ENCODE data around the gene NGEF.
"Not testable (repeated sequence)": the region's sequence is repeated elsewhere in the genome, so short reads cannot be mapped to it uniquely, and the experiment has no call there.

NGEF gene, protein sequence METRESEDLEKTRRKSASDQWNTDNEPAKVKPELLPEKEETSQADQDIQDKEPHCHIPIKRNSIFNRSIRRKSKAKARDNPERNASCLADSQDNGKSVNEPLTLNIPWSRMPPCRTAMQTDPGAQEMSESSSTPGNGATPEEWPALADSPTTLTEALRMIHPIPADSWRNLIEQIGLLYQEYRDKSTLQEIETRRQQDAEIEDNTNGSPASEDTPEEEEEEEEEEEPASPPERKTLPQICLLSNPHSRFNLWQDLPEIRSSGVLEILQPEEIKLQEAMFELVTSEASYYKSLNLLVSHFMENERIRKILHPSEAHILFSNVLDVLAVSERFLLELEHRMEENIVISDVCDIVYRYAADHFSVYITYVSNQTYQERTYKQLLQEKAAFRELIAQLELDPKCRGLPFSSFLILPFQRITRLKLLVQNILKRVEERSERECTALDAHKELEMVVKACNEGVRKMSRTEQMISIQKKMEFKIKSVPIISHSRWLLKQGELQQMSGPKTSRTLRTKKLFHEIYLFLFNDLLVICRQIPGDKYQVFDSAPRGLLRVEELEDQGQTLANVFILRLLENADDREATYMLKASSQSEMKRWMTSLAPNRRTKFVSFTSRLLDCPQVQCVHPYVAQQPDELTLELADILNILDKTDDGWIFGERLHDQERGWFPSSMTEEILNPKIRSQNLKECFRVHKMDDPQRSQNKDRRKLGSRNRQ

DNA sequence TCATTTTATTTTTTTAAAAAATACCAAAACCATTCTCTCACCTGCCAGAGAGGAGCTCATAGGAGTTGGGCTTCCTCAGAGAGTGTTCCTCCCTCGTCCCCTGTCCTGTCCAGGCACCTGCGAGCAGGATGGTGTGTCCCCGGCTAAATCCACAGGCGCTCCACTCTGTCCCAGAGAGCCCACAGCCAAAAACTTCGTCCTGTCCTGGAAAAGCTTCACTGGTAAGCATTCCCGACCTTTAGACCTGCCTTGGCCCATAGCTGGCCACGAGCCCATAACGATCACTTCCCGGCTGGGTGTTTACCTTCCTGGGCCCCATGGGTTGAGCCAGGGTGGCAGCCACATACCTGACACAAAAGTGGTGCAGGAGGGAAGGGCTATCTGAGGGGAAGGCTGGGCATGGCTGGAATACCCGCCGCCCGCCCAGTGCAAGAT, at the start of gene NGEF:
Gene NGEF (minus strand): TSS at position 230 of the 435 bp plus-strand sequence. CDS start 38,366 bp downstream, outside the sequence.
- no peak for DNase-seq

DNA sequence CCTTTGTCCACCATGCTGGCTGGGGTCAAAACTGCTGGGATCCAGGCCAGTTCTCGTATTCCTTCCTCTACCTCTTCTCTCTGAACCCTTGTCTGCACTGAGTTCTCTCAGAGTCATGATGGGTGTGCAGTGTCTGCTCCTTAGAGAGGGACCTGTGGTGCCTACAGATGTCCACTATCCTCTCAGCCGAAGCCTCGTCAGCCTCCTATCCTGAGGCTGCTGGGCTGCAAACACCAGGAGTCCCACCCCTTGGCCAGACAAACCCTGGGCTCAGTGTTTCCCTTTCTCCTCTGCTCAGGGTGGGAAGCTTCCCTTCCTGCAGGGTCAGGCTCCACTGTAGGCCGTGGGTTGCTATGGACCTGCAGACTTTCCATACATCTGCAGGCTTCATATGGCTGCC, 49.4 kb upstream of the NGEF start:
- DNase-seq, result no peak

DNA sequence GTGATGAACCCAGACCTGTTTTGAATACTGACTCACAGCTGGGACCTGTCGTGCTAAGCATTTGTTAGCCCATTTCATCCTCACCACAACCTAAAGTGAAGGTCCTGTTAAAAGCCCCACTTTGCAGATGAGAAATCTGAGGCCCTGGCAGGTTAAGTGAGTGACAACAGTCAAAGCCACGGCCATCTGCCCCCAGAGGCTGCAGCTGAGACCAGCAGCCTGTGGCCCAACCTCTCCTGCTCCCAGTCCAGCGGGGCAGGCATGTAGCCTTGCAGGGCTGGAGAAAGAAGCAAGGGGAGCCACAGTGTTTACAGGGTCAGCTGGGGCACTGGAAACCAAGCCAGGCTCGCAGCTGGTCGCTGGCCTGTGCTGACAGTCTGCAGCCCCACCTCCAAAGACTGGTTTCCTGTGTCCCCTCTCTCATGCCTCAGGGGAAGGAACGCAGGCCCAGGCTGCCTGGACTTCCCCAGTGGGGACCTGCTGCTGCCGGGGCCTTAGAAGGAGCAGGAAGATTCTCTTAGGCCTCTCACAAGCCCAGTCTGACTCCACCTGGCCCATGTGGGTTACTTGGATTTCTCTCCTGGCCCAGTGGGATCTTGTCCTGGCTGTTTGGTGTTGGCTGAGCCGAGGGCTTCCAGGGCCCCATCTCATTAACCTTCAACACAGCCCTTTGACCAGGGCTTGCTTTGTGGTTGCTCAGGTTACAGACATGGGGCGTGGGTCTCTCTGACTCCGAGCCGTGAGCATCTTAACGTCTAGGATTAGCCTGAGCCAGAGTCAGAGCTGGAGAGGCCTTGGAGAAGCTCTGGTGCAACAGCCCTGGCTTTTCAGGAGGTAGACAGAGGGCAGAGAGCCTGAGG, 48.8 kb upstream of the NGEF start:
- no peak for DNase-seq

DNA sequence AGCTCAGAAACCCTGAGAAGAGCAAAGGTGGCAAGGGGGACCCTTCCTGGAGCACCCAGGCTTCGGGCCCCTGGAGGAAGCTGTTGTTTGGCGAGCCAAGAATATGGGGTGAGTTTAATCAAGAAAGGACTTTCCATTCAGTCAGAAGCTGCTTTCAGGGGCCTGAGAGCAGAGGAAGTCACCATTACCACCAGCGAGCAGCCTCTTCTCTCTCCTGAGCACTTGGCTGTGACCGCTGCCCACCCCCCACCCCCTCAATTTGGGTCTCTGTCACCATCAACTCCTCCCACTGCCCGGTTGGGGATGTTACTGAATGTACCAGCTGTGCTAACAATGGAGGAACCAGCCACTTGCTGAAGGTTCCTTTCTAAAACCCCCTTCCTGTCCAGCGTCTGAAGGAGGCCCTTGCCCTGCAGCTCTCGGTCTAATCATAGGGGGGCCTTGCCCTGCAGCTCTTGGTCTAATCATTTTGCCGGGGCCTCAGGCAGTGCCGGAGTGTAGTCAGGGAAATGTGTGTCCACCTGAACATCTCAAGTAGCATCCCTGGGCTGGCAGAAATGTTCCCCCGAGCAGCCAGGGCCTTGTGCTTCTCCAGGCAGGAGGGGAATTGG, 48.0 kb upstream of the NGEF start:
- no peak for DNase-seq

DNA sequence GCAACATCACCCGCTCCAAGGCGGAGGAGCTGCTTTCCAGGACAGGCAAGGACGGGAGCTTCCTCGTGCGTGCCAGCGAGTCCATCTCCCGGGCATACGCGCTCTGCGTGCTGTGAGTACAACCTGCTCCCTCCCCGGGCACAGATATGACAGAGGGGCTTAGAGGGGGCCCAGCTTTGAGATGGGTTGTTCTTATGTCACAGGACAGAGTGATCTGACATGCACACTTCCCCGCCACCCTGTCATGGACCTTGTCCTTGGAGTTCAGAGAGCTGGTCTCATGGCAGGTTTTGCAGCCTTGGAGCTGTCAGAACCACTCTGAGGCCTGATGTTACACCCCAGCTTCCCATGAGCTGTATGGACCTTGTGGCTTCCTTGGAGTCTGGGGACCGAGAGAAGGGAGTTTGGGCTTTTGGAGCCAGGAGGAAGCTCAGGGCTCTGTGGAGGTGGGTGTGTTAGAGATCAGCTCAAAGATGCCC, 47.5 kb upstream of the NGEF start:
- no peak for DNase-seq

DNA sequence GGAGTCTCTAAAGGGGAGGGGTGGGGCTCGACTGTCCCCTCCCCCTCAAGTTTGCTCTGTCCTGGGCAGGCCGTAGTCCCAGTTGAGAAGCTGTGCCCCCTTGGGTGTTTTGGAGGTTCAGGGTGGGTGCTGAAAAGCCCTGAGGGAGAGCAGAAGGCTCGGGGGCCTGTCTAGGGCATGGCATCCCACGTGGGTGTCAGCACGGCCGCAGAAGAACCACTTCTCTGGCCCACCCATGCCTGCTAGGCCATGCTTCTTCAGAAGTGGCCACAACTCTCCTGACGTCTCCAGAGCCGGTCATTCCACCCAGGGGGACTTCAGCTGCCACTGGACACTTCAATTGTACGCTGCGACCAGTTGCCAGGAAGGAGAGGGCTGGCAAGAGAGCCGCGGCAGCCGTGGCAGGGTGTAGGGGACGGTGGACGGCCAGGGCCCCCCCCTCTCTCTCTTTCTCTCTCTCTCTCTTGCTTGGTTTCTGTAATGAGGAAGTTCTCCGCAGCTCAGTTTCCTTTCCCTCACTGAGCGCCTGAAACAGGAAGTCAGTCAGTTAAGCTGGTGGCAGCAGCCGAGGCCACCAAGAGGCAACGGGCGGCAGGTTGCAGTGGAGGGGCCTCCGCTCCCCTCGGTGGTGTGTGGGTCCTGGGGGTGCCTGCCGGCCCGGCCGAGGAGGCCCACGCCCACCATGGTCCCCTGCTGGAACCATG, 46.9 kb upstream of the NGEF start, which contains the start of gene INPP5D:
Gene INPP5D (plus strand): TSS at position 546 of the 704 bp plus-strand sequence. CDS start 137 bp downstream, at position 683.
- DNase-seq, result no peak

DNA sequence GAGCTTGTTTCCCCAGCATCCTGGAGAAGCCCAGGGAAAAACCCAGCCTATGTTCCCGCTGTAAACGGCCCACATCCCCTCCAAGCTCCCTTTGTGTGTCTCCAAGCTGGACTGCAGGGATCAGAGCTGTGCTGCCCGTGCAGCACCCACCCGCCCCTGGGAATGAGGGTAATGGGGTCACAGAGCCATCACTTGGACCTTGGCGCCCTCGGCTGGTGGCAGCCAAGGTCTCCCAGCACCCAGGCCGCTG, 46.4 kb upstream of the NGEF start:
- no peak for DNase-seq

DNA sequence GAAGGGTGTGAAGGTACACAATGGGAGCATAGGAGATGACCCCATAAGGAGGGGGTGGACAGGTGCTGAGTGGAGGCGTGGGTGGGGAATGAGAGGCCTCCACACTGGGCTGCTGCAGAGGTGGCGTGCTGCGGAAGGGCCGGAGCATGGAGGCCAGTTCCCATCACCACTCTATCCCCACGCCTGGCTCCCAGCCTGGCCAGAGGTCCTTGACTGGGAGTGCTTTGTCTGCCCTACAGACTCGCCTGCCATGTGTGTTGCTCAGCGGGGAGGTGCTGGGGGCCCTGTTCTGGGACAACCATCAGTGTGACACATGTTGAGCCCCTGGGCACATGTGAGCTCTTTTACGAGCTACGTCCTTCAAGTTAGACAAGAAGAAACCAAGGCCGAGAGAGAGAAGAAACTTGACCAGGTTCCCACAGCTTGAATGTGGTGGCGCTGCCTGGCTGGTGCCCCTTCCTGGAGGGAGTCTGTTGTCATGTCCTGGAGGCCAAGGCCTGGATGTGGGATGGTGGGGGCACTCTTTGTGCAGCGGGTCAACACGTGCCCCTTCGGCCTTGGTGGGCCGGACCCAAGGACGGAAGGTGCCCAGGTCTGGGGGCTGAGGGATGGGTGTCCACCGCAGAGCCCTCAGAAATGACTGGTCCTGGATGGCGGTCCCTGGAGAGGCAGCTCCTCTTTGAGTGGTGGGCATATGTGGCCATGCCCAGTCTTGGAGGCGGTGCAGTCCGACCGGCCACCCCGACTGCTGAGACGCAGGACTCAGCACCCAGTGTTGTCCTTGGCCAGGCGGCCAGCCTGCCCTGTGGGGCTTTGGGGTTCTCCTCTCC, 45.9 kb upstream of the NGEF start:
- DNase-seq, result no peak

DNA sequence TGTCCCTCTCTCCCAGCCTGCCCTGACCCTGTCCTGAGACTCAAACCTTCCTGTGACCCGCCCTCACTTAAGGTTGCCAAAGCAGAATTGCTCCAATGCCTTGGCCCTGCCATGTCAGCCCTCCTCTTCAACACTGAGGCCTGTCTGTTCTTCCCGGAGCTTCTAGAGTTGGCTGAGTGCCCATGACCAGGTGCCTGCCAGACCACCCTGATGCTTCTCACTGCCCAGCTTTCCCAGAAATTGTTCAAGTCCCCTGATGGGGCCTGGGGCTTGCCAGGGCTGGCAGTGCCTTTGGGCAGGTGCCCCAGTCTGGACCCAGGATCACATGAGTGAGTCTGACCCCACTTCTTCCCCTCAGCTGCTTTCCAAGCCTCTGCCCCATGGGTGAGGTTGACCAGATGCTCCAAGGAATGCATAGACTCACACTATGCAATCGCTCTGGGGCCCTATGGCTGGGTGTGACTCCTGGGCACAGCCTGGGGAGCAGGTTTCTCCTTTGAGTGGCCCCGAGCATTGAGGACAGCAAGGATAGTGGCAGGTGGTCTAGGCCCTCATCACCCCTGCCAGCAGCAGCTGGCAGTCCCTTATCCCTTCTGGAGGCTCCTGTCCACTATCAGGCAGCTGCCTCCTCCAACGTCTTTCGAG, 44.0 kb upstream of the NGEF start:
- no peak for DNase-seq

DNA sequence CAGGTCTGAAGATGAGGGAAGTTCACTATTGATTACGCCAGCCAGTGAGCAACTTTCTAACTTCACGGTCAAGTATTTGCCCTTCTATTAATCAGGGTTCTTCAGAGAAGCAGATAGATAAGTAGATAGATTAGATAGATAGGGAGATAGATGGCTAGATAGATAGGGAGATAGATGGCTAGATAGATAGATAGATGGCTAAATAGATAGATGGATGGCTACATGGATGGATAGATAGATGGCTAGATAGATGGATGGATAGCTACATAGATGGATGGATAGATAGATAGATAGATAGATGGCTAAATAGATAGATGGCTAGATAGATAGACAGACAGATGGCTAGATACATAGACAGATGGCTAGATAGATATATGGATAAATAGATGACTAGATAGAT, 42.3 kb upstream of the NGEF start:
- no peak for DNase-seq

DNA sequence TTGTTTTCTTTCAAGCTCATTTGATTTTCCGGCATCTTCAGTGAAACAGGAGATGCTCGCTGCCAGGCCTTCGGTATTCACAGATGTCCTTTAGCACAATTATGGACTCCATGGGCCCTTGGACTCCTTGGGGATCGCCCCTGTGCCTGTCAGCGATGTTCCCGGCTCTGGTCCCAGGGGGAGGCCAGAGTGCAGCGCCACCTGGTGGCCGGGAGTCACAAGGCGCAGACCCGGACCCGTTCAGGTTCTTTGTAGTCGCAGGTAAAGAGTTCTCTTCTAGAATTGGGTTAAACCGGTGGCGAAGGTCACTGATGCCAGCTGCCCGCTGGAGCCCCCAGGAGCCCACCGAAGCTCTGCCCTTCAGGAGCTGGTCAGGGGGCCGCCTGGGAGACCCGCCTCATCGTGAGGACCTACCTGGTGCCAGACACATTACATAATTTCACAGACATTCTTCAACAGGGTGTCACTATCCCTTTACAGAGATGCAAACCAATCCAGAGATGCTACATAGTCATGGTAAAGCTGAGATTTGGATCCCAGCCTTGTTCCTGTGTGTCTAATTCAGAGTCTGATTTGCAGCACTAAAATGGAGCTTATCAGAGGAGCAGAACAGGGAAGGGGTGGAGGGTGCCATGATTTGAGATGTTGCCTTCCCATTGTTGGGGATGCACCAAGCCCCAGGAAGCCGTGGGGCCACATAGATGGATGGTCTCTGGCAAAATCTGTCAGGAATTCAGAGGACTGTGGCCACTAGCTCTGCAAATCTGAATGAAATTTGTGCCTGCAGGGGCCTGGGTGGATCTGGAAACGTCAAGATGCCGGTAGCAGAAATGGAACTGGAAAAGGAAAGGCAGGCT, 41.1 kb upstream of the NGEF start:
- peak; percentile 16 for DNase-seq

DNA sequence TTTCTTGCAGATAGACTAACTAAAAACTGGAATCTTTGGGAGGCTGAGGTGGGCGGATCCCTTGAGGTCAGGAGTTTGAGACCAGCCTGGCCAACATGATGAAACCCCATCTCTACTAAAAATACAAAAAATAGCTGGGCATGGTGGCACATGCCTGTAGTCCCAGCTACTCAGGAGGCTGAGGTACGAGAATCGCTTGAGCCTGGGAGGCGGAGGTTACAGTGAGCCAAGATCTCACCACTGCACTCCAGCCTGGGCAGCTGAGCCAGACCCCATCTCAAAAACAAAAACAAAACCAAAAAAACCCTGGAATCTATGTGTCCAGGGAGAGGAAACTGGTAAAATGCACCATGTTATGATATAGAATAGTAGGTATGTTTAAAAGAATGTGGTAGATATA, 39.5 kb upstream of the NGEF start:
- DNase-seq, result not testable (repeated sequence)

DNA sequence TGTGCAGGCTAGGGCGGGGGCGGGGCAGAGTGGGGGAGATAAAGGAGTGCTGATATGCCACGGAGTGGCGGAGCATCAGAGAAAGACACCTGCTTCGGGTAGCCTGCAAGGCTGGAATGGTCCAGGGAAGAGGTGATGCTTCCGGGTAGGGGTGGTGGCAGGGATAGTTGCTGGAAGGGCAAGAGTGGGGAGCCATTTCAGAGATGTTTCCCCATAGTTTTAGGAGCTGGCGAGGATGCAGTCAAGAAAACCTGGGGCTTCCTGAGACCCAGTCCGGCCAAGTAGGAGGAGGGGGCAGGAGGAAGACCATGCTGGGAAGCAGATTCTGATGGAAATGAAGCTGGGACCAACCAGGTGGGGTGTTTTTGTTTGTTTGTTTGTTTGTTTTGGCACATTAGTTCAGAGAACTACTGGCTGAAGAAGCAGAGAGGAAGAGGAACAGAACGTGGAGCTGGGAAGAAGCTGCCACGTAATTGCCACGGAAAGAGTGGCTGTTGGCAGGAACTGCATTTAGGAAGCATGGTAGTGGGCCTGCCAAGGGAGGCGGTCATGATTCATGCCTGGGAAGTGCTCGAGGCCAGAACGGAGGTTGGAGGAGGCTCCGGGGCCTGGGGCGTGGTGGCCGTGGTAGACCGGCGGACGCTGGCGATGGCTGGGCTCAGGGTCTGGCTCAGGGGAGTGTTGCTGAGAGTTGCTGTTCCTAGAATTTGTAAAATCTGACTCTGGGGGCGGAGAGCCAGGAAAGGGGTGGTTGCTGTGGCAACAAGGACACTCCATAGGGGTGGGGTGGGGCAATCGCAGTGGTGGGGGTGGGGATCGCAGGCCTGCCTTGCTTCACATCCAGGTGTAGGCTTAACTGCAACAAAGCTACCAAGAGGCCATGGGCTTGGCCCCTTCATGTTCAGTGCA, 38.4 kb upstream of the NGEF start:
- DNase-seq, result no peak

DNA sequence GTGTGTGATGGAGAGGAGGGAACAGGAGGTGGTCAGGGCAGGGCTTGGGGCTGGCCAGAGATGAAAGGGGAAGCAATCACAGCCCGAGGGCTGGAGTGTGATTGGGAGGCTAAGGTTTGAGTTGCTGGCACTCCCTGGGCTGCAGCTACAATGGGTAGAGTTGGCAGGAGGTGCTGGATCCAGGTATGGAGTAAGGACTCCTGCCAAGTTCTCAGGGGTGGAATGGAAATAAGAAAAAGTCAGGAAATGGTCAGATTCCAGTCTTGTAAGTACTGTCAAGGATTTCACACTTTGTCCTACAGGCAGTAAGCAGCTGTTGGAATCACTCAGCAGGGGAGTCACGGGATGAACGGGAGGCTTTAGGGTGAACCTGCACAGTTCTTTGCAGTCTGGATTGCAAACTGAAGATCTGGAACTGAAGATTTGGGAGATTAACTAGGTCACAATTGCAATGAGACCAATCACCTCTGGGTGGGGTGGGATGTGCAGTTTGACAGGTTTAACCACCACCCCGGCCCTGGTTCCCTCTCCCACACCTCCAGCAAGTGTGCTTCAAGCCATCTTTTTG, 36.2 kb upstream of the NGEF start:
- no peak for DNase-seq

DNA sequence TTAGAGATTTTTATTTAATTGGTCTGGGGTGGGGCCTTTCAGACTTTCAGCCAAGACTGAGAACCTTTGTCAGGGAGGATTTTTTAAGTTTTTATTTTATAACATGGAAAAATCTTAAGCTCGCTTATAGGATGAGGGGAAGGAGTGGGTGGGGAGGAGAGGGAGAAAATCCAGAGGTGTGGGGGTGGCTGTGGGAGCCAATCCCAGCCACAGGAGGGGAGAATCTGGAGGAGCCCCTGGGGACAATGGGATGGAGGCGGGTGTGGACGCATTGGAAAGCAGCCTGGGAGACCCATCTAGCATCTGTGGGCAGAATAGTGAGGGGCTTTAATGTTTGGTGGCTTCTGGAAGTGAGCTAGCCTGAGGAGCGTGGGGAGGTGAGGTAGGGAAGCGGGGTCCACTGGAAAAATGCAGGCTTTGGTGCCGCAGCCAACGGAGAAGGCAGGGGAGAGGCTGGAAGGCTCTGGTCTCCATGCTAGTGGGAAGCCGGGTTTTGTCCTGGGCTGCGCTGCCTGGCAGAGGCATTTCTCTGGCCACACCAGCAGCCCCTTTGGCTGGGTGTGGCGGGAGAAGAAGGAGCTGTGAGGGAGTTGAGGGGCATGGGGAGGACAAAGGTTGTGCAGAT, 35.6 kb upstream of the NGEF start:
- DNase-seq, result no peak

DNA sequence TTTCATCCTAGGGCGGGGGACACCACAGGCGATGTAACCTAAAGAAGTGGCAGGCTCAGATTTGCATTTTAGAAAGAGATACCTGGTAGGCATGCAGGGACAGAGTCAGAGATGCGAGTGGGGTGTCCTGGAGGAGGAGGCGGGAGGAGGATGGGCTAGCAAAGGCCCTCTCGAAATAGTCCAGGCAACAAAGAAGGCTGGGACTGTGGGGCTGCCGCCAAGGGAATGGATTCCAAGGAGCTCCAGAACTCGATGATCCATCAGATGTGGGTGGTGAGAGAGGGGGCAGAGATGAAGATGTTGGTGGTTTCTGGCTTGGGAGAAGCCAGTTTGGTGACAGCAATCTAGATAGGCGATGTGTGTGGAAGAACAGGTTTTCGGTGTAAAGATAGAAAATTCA, 34.6 kb upstream of the NGEF start:
- DNase-seq, result no peak

DNA sequence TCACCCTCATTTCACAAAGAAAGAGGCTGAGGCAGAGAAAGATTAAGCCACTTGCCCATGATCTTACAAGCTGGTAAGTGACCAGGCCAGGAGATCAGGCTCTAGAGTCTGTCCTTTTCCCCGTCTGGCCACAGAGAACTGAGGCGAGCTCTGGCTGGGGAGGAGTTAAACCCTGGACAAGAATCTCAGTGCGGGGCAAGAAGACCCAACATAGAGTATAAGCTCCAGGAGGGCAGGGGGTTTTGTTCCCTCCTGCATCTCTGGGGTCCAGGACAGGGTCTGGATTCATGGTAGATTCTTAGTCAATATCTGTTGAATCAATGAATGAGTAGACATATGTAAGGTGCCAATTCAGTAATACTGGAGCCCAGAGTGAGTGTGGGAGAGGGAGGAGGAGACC, 34.1 kb upstream of the NGEF start:
- no peak for DNase-seq
